ENCODE results near the gene LSP1.
"Not testable (repeated sequence)": the region's sequence is repeated elsewhere in the genome, so short reads cannot be mapped to it uniquely, and the experiment has no call there.

LSP1 gene

GRCh38 chr11:1866776-1867175, 13.9 kb downstream of the LSP1 start:
- DNase-seq = no peak

- no peak for DNase-seq
These were observed 14.5 kb downstream of the LSP1 start for GRCh38 chr11:1867381-1867780.

DNA sequence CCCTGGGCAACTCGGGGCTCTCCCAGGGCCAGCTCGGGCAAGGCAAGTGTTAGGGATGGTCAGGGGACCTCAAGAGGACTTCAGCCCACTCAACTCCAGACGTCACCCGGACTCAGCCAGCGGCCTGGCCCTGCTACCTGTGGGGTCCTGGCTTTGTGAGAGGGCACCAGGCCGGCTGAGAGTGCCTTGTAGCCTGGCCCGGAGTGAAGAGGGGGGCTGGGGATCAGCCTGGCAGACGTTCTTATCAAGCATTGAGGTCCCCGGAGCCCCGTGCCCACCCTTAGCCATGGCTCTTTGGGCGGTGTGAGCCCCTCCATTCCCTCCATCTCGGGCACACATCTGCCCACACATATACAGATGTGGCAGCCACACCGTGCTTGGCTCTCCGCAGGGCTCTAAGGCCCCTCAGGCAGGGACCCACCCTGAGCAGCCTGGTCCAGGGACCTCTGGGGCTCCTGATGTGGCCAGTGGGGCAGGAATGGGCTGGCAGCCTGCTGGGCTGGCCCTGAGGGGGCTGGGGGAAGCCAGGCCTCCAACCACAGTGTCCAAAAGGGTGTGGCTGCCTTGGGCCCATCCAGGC, 15.3 kb downstream of the LSP1 start:
- DNase-seq = no peak

GRCh38 chr11:1868636-1869291, 15.9 kb downstream of the LSP1 start:
- DNase-seq = no peak

DNA sequence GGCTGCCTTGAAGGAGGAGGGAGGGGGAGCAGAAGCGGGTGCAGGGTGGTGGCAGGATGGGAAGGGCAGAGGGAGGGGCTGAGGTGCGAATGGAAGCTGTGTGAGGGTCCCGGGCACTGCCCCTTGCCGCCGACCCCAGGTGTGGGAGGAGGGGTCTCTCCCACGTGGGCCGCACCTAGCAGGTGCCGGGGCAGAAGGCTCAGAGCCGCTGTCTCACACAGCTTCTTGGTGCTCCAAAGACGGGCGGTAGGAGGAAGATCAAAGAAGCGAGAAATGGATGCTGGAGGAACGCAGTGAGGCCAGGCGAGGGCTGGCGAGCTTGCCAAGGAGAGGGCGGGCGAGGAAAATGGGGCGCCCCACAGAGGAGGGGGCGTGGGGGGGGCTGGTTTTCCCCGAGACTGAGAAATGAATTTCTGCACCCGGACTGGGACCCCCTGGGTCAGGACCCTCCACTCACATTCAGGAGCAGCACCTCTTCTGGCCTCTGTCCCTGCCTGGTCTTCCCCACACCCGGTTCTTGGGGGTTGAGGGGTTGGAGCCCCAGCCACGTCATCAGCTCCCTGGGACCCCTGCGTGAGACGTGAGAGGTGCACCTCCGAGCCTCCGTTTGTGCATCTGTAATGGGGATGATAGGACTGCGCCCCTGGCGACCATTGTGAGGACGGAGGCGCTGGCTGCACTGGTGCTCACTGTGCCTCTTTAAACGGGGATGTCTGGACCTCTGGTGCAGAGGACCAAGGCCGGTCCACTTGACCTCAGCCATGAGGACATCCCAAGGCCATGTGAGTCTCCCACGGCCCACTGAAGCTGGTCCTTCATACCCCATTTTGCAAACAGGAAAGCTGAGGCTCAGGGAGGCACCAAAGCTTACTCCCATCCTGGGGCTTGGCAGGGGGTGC, 16.8 kb downstream of the LSP1 start:
- no peak for DNase-seq

DNA sequence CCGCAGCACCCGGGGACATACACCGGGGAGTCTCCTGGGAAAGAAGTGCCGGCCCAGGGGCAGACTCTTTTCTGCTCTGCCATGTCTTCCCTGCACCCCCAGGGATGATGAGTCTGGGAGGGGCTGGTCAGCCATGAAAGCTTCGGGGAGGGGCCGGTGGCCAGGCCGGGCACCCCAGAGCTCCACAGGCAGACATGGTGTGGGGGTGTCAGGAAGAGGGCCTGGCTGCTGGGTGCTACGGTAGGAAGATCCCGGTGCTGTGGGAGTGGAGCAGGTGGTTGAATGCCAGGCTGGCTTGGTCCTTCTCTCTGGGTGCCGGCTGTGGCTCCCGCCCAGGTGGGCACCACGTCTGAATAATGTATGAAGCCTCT, 17.4 kb downstream of the LSP1 start:
- no peak for DNase-seq

DNA sequence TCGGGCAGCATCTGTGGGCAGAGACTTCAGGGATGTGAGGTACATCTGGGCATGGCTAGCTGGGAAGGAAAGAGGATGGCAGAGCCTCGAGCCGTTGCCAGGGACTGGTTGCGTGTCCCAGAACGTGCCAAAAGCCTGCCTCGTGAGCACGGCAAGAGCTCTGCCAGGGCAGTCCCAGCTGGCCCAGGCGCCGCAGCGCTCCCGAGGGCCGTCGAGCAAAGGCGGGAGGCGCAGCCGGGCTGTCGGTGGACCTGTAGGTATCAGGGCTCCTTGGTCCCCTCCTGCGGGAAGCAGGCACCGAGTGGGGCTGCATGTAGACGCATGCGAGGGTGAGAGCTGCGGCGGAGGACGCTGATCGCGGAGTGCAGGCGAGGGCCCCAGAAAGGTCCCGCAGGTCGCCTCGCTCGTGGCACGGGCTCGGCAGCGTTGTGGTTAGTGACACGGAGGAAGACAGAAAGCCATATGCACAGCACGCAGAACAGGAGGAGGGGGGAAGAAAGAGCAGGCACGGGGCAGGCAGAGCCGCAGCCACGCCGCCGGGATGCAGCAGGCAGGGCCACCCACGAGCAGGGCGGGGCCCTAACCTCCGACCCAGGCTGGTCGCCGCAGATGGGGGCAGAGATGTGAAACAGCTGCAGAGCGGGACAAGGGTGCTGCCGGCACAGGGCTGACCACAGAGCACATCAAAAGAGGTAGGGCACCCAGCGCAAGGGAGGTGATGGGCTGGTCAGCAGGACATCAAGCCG, 18.0 kb downstream of the LSP1 start:
- peak; percentile 32 for DNase-seq

DNA sequence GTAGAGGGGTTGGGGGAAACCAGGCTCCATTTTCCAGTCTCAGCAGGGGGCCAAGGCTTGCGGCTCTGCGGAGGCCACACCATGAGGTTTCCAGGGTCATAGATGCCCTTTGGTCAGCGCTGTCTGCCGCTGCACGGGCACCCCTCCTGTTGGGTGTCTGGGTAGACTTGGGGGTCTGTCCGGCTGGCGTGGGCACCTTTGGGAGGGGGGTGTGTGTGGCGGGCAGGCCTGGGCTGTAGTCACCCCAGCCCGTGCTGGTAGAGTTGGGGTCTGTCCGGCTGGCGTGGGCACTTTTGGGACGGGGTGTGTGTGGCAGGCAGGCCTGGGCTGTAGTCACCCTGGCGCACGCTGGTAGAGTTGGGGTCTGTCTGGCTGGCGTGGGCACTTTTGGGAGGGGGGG, 18.6 kb downstream of the LSP1 start:
- no peak for DNase-seq

GRCh38 chr11:1872267-1872985, 19.5 kb downstream of the LSP1 start:
- no peak for DNase-seq

DNA sequence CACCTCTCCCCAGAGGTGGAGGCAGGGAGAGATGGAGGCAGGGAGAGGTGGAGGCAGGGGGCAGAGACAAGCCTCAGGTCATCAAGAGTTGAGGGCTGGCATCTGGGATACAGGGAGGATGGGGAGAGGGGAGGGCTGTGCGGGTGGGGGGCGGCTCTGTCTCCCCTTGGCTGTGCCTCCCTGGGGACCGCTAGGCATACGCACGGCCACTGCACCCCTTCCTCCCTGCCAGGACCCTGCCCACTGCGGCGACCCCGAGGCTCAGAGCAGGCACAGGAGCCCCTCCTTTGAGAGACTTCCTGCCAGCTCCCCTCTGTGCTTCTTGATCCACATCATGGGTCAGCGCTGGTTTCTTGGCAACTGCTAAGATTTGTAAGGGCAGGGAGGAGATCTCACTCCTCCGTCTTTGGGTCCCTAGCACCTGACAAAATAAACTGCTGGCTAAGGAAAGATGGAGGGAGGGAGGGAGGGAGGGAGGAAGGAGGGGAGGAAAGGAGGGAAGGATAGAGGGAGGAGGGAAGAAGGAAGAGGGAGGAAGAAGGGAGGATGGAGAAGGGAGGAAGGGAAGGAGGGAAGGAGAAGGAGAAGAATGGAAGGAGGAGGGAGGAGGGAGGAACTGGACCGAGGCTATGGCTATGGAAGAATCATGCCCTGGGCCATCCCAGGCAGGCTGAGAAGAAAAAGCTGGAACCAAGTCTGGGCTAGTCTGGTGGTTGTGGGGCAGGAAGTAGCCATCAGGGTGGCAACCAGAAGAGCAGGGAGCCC, 20.3 kb downstream of the LSP1 start:
- no peak for DNase-seq

GRCh38 chr11:1873813-1874150, 20.9 kb downstream of the LSP1 start:
- DNase-seq = not testable (repeated sequence)

- not testable (repeated sequence) for DNase-seq
These were observed 21.7 kb downstream of the LSP1 start for GRCh38 chr11:1874441-1875092.

DNA sequence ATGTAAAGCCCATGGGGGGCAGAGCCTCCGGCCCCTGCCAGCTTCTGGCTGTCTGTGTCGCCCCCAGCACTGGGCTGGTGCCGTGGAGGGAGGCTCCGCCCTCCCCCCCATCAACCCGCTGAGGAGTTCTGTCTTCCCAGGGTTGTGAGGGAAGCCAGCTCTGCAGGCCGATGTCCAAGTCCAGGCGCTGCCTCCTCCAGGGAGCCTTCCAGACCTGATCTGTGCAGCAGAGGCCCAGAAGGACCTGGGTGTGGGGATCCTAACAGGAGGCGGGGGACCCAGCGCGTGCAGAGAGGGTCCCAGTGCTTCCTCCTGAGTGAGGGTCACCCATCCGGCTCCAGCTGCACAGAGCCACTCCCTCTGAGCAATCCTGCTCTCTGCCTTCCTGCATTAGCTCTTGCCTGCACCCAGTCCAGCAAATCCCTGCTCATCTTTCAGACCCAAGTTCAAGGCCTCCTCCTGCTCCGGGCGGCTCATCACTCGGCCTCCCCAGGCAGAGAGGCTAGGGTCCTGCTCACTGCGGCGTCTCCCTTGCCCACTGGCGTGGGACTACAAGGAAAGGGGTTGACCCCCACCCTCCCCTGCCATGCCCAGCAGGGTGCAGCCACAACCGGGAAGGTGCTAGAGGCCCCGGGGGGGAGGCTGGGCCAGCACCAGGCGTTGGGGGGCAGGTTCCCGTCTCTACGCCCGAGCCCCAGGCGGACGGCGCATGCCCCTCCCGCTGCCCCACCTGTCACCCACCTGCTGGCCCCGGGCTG, 22.4 kb downstream of the LSP1 start:
- DNase-seq = no peak

GRCh38 chr11:1875851-1876301, 23.0 kb downstream of the LSP1 start:
- not testable (repeated sequence) for DNase-seq

GRCh38 chr11:1876361-1877063, 23.6 kb downstream of the LSP1 start:
- no peak for DNase-seq

- no peak for DNase-seq
These were observed 24.6 kb downstream of the LSP1 start for GRCh38 chr11:1877211-1878136.

DNA sequence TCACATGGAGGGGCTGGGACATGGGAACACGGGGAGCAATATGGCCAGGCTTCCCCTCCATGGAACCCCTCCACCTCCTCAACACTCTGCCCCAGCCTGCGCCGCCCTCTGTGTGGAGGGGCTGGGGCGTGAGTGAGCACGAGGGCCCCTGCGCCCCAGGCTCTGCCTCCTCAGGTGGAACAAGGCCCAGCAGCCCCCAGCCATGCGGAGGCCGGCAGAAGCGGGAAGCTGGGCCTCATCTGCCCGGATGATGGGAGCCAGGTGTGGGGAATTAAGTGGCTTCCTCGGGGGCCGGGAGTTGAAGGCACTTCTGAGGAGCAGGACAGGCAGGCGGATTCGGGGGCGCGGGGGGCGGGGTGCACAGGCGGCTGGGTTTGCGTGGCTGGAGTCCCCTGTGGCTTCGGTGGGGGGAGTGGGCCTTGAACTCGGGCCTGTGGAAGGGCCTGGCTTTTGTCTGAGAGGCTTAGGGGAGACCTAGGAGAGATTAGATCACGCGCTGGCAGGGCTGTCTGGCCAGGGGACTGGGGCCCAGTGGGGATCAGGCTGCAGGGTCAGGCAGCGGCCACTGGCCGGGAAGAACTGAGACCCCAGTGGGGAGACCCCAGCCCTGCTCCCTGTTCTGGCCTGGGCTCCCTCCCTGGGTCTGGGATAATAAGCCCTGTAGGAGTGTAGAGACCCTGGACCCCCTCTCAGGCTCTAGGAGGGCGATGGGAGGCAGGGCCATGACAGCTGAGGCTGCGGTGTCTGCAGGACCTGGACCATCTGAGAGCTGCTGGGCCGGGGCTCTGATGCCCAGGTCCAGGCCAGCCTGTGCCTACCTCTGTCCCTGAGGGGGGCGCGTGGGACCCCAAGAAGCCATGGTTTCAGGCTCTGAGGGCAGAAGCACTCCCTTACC, 25.5 kb downstream of the LSP1 start:
- DNase-seq = no peak

Data from activated CD4-positive, alpha-beta T cell treated with anti-CD3 and anti-CD28 coated beads, Interleukin-10, Interleukin-2, amounts not matched to agents 100 ng/mL and 50 ng/mL, durations not matched to agents 16 hours and 8 hours (primary cell).